ENCODE data around the gene ITGA11.
A peak's percentile ranks its signal among the peaks of the same experiment; 100 is the strongest.

Gene ITGA11

DNA sequence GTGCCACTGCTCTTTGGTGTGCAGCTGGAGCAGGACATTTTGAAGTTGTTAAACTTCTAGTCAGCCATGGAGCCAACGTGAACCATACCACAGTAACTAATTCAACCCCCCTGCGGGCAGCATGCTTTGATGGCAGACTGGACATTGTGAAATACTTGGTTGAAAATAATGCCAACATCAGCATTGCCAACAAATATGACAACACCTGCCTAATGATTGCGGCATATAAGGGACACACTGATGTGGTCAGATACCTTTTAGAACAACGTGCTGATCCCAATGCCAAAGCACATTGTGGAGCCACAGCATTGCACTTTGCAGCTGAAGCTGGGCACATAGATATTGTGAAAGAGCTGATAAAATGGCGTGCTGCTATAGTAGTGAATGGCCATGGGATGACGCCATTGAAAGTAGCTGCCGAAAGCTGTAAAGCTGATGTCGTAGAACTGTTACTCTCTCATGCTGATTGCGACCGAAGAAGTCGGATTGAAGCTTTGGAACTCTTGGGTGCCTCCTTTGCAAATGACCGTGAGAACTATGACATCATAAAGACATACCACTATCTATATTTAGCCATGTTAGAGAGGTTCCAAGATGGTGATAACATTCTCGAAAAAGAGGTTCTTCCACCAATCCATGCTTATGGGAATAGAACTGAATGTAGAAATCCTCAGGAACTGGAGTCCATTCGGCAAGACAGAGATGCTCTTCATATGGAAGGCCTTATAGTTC lies 142.2 kb downstream of the ITGA11 start:
- DNase-seq (ENCODE audit: low read depth in 2 of 2), result no peak

DNA sequence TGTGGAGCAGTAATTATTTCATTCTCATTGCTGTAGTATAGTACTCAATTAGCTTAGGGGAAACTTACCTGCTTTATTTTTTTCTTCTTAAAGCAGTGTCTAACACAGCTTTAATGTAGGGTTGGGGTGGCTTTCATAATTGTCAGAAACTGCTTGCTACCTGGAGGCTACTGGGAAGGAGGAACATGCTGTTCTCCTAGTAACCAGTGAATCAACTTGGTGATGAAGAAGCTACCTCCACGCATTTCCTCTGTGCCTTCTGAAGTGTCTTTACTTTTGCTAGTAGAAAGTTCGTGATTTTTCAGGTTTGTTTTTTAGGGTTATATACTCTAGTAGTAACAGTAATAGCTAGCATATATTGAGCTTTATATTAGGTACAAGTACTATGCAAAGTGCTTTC lies 142.9 kb downstream of the ITGA11 start:
- no peak for DNase-seq (ENCODE audit: low read depth in 2 of 2)

GRCh38 chr15:68286256-68286655 lies 145.7 kb downstream of the ITGA11 start:
- DNase-seq (ENCODE audit: low read depth in 2 of 2), result no peak

GRCh38 chr15:68285259-68285980 lies 146.5 kb downstream of the ITGA11 start:
- DNase-seq (ENCODE audit: low read depth in 2 of 2), result no peak

DNA sequence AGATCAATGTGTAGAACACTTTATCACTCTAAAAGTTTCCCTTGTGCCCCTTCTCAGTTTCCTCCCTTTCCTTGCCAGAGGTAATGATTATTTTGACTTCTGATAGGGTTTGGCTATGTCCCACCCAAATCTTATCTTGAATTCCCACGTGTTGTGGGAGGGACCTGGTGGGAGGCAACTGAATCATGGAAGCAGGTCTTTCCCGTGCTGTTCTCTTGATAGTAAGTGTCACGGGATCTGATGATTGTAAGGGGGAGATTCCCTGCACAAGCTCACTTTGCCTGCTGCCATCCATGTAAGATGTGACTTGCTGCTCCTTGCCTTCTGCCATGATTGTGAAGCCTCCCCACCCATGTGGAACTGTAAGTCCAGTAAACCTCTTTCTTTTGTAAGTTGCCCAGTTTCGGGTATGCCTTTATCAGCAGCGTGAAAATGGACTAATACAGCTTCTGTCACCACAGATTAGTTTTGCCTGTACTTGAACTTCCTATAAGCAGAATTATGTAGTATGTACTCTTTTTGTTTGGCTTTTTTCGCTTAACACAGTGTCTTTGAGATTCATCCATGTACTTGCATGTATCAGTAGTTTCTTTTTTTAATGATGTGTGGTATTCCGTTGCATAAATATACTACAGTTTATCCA lies 147.2 kb downstream of the ITGA11 start:
- no peak for DNase-seq (ENCODE audit: low read depth in 2 of 2)

- no peak for DNase-seq (ENCODE audit: low read depth in 2 of 2)
These were observed 148.6 kb downstream of the ITGA11 start for GRCh38 chr15:68283401-68283800.

DNA sequence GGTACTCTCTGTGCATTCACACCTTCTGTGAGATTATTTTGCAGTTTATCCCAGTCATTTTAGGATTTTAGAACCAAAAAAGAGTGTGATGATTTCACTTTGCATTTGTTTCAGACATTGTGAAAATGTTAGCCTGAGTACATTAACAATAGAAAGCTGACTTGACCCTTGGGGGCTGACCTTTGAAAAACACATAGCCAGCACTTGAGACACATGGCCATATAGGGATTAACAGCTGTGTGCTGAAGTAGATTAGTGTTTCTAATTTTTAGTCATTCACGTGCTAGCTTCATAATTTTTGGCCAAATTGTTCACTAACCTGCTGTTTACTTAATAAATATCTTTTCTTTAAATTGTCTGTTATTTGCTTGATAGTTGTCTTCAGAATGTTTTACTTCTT lies 151.0 kb downstream of the ITGA11 start:
- no peak for DNase-seq (ENCODE audit: low read depth in 2 of 2)

GRCh38 chr15:68279779-68280753 lies 151.9 kb downstream of the ITGA11 start:
- DNase-seq (ENCODE audit: low read depth in 2 of 2), result no peak

- no peak for DNase-seq (ENCODE audit: low read depth in 2 of 2)
These were observed 153.2 kb downstream of the ITGA11 start for GRCh38 chr15:68278595-68279405.

DNA sequence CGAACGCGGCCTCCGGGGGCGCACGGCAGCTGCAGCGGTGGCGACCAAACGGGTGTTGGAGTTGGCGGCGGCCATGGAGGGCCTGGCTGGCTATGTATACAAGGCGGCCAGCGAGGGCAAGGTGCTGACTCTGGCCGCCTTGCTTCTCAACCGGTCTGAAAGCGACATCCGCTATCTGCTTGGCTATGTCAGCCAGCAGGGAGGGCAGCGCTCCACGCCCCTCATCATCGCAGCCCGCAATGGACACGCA lies 153.7 kb downstream of the ITGA11 start:
- peak in 1 of 2 donors; percentile 55 for DNase-seq (ENCODE audit: low read depth in 2 of 2)

- peak; percentile 80 to 83 for DNase-seq (ENCODE audit: low read depth in 2 of 2)
These were observed 154.2 kb downstream of the ITGA11 start, which contains the start of gene FEM1B for GRCh38 chr15:68277603-68278344. FEM1B (plus strand) TSS chr15:68277745; CDS start chr15:68278418, 673 bp downstream.

DNA sequence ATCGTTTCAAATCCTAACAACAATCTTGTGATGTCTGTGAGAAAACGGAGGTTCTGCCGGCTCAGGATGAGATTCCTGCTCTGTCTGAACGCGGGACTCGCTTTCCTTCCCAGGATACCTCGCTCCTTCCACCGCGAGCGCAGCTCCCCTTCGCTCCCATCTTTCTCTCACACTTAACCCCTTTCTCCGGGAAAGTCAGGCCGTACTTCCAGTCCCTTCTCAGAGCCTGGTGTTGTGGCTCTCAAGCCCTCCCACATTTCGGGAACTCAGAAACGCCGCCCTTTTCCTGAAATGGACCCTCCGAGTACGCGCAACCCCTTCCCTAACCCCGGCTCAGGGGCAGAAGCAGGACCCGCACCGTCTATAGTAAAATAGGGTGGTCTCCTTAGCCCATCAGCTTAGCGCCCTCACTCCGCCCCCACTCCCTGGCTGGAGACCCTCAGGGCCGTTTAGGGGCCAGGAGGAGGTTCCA lies 154.8 kb downstream of the ITGA11 start:
- no peak for DNase-seq (ENCODE audit: low read depth in 2 of 2)

DNA sequence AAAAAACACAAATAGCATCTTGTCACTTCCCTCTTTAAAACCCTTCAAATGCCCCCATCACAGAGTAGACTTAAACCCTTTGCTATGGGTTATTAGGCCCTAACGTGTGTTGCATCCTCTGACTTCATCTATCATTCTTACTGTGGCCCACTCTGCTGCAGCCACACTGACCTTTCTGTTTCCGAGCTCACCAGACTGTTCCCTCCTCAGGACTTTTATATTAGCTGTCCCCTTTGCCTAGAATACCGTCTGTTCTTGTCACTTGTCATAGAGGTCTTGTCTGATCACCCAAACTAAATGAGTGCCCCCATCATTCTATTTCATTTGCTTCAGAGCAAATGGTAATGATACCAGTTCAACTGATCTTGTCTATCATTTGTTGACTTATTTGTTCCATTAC lies 155.3 kb downstream of the ITGA11 start:
- no peak for DNase-seq (ENCODE audit: low read depth in 2 of 2)

DNA sequence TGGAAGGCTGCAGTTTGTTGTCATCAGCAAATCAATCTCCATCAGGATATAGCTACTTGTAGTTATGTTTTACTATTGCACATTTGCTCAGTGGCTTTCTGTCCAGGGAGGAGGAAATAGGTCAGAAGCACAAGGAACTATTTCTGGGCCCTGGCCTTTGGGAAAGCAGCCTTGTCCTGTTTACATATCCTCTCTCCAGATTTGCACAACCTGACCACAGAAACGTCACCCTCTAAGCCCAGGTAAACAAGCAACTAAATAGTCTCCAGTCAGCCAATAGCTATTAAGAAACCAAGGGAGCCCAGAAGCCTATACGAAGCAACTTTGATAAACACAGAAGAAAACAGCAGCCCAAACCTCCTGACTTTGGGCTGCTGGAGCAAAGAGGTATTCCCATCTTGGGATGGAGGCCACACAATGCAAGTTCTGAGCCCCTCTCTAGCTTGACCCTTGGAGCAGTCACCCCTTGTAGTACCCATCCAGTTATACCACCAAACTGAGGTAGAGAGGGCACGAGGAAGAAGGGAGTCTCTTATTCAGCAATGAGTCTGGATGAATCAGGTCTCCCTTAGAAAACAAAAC lies 156.7 kb downstream of the ITGA11 start:
- no peak for DNase-seq (ENCODE audit: low read depth in 2 of 2)

DNA sequence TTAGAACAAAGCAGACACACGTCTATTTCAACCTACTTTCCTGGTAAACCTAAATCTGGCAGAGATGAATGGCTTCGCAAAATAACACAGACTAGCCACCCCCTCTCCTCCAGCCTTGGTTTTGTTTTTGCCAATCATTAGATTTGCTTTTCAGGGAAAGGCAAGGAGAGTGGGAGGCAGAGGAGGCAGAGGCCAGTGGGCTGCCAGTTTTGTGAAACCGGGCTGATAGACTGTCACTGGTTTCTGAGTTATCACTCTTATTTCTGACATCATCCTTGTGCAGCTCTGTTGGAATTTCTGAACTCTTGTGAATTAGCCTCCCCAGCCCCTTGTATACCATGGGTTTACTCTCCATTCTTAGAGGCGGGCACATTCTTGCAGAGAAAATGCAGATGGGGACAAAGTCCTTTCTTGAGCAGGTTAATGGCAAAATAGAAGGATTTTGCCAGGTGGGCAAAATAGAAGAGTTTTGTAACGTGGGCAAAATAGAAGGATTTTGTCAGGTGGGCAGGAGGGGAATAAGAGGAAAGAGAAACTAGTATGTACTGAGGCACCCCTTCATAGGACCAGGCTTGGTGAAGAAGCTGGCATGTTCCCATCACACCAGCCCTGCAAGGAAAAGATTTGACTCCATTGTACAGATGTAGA lies 157.6 kb downstream of the ITGA11 start:
- DNase-seq (ENCODE audit: low read depth in 2 of 2), result no peak

DNA sequence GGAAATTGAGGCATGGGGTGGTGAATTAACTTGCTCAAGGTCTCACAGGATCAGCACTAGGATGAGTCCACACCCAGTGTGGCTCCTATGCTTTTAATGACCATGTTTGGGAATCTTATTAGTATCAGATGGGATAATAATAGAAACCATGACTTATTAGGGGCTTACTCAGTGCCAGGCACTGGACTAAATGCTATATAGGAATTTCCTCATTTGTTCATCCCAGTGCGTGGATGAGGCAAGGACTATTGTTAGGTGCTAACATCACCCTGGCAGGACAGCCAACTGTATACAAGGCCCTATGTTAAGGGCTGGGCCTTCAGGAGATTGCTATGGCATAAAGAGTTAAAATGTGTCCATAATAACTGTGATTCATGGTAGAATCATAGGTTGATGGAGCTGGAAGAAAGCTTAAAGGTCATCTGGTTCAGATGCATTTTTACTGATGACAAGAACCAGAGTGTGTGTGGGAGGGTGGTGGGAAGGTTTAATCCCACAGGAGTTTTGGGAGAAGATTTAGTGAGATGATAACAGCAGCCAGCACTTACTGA lies 159.2 kb downstream of the ITGA11 start:
- no peak for DNase-seq (ENCODE audit: low read depth in 2 of 2)

- DNase-seq (ENCODE audit: low read depth in 2 of 2), result no peak
These were observed 160.0 kb downstream of the ITGA11 start for GRCh38 chr15:68271854-68272471.

DNA sequence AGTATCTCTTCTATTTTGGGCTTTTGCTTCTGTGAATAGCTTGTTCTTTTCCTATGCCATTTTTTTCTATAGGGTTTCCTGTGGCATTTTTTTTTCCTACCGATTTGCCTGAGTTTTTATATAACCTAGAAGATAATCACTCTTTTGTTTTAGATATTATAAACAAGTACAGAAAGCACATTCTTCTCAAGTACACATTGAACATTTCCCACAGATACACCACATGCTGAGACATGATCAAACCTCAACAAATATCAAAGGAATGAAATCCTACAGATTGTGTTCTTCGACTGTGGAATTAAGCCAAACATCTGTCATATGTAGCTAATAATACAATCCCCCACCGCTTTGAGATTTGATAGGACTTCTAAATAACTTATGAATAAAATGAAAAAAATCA lies 163.6 kb downstream of the ITGA11 start:
- no peak for DNase-seq (ENCODE audit: low read depth in 2 of 2)

- DNase-seq (ENCODE audit: low read depth in 2 of 2), result no peak
These were observed 166.3 kb downstream of the ITGA11 start for GRCh38 chr15:68265674-68266073.
